ENCODE data around the gene RTL10.
"Not testable (repeated sequence)": the region's sequence is repeated elsewhere in the genome, so short reads cannot be mapped to it uniquely, and the experiment has no call there.

RTL10 gene

DNA sequence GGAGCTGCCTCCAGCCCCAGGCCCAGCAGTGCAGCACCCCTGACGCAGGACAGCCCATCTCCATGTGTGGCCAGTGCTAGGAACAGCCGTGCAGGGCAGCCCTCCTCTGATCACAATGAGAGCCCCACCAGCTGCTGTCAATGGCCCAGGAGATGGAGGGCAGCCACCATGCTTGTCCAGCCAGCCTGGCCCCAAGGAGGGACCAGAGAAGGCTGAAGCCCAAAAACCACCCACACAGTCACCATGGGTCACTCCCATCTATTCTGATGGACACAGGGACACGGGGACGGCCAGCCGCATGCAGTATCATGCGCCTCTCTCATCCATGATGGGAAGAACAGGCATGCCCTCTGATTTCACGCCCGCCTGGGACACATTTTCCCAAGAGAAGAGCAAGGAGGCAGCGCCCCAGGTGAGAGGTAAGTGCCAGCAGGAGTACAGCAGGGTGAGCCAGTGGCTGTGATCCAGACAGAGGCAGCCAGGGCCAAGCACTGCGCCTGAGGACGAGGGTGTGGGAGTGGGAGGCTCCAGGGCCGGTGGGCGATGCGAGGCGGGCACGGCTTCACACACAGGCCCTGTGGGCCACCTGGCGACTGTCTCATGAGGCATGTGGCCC, 33.6 kb upstream of the RTL10 start:
- no peak for DNase-seq

DNA sequence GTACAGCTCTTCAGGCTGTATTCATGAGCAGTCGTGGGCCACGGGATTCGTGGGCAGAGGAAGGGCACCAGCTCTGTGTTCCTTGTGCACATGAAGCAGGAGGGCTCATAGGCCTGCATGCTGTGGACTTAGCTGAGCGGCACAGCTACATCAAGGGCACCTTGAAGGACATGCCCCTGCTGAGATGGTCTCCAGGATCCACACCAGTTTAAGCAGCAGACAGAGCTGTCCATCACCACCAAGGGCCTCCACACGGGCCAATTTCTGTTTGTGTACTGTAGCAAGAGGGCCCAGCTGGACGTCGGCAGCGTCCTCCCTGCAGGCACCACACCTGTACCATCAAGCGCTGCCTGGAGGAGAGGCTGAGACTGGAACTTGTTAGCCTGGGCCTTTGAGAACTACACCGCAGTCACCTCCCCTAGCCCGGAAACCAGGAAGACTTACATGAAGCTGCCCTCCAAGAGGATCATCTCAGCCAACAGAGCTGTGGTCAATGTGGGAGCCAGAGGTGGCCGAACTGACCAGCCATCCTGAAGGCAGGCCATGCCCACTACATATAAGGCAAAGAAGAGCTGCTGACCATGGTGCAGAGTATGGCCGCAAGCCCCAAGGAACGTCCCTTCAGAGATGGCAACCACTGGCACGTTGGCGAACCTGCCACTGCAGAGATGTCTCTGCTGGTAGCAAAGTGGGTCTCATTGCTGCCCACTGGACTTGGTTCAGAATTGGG, 32.7 kb upstream of the RTL10 start:
- no peak for DNase-seq

DNA sequence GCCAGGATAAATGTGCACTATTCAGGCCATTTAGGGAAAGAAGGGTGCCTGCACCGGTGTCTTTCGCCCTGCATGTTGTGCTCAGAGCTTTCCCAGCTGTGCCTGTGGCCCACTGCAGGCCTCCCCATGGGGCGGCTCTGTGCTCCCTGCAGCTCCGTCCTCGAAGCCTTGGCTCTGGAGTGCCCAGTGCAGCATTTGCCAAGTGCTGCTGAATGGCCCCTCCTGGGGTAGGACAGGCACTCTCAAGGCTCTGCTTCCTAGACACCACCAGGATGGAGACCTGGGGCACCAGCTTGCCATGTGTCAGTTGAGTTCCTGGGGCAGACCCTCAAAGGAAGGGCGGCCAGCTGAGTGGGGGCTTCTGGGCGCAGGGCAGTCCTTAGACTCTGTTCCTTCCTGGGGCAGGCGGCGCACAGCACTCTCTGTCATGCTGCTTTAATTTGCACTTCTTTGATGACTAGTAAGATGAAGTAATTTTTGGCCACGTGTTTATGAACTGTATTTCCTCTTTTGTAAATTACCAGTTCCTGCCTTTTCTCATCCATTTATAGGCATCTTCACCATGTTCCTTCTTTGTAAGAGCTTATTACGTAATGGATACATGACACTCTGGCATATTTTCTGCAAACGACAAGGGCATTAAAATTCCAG, 32.1 kb upstream of the RTL10 start:
- DNase-seq = no peak

DNA sequence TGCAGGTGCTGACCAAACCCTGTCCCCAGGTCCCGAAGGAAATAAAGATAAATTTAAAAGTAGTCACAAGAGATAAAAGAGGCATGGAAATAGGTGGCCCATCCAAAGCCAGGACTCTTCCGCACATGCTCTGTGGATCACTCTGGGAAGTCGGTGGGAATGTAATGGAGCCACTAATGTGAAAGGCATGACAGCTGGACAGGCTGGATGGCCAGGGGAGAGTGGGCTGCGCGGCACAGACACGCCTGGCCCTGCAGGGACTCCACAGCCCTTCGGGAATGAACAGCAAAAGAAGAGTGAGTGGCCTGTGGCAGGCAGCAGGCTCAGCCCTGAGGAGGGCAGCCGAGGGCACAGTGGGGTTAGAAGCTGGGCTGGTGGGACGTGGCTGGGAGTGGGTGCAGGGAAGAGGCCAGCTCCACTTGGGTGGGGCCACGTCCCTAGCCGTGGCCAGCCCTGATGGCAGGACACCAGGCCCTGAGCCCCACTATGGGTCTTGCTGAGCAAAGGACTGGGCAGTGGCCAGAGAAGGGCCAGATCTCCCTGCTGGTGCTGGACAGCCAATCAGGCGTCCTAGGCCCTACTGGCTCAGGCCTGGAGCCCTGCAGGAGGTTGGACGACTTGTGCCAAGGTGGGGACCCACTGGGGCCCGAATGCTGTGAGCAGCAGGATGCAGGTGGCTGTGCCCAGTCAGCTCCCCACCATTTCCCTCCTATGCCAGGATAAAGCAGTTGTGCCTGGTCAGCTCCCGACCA, 31.3 kb upstream of the RTL10 start:
- no peak for DNase-seq

DNA sequence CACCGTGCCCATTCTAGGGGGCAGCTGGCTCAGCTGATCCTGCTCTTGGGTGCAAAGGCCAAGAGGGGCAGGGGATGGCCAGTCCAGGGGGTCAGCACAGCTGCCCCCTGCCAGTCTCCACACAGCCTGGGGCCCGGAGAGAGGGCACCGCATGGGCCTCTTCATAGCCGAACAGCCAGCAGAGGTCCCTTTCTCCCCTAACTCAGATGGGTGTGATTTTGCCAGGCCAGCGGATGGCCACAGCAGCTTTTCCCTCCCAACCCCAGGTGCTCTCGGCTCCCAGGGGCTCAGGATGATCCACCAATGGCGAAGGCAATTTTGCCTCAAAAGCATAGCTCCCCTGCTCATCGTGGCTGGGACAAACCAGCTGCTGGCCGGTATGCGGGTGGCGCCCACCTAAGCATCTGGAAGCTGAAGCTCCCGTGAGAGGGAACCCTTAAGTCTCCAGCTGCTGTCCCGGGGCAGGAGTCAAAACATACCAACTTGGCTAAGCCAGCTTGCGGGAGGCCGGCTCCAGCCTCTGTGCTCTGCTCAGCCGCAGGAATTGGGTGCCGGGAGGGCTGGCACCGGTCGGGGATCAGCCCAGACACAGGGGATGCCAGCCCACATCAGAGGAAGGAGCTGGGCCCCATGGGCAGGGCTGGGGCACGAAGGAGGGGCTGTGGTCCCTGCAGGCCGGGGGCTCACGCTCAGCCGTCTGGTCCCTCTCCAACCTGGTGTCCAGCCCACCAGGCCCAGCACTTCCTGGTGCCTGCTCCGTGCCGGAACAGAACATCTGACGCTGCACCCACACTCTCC, 30.5 kb upstream of the RTL10 start:
- no peak for DNase-seq

DNA sequence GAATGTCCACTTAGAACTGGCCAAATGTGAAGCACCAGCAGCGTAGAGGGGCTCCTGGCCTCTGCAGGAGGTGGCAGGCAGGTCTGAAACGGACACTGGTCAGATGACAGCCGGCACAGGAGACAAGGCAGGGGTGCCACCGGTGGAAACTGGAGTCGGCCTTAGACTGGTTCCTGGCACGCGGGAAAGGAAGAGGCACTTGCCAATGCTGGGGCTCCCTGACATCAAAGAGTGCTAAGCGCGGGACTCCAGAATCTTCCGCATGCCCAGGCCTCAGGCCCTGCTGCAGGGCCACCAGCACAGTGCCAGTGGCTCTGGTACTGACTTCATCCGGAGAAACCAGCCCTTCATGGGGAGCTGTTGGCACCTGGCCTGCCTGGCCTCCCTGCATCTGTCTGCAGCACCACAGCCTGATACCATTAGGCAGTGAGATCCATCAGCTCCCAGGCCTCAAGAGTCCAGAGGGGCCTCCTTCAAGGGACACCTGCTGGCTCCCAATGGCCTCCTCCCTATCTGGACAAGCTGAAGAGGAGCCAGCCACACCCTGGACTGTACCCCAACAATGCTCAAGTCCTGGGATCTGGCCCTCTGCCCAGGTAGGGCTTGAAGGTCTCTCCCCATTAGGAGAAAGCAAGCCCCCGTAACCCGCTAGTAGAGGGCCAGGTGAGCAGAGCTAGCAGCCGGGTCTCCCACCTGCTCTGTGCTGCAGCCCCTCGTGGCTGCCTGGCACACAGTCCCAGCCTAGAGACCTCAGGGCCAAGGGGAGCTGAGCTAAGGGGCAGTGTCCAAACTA, 29.7 kb upstream of the RTL10 start:
- no peak for DNase-seq

DNA sequence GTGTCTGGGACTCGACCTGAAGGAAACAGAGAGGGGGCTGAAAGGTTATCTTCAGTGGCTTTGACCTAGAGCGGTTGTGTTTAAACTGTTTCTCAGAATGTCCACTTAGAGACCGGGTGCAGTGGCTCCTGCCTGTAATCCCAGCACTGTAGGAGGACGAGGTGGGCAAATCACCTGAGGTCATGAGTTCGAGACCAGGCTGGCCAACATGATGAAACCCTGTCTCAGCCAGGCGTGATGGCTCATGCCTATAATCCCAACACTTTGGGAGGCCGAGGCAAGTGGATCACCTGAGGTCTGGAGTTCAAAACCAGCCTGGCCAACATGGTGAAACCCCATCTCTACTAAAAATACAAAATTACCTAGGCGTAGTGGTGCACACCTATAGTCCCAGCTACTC, 28.8 kb upstream of the RTL10 start:
- not testable (repeated sequence) for DNase-seq

DNA sequence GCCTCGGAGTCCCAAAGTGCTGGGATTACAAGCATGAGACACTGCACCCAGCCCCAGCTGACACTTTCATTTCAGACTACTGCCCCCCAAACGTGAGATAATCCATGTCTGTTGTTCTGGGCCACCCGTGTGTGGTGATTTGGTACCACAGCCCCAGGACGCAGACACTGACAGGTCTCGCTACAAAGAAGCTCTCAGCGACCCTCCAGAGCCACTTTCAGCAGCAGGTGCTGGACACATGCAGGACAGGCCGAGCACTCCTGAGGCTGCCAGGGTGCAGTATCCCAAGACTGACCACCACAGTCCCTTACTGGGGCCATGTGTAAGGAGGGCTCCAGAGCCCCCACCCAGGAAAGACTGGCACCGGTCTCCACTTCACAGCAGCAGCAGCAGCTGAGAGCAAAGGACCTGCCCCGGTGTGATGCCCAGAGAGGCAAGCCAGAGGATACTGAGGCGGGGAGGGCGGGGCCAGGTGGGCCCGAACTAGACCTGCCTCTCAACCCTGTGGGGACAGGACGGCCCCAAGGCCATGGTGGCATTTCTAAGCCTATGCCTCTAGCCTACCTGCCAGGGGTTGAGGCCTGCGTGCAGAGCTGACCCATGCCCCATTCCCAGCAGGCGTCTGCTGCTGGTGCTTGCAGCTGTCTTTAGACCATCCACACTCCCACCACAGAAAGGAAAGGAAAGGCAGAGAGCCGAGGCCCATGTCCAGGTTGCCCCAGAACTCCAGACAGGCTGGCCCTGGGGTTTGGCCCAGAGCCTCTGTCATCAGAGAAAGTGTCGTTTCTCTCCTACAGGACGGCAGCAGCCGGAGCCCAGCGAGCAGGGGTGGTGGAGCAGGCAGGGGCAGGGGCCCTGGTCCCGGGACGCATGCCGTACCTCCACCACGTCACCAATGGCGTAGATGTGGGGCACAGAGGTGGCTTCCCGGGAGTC, 28.0 kb upstream of the RTL10 start:
- DNase-seq = no peak

DNA sequence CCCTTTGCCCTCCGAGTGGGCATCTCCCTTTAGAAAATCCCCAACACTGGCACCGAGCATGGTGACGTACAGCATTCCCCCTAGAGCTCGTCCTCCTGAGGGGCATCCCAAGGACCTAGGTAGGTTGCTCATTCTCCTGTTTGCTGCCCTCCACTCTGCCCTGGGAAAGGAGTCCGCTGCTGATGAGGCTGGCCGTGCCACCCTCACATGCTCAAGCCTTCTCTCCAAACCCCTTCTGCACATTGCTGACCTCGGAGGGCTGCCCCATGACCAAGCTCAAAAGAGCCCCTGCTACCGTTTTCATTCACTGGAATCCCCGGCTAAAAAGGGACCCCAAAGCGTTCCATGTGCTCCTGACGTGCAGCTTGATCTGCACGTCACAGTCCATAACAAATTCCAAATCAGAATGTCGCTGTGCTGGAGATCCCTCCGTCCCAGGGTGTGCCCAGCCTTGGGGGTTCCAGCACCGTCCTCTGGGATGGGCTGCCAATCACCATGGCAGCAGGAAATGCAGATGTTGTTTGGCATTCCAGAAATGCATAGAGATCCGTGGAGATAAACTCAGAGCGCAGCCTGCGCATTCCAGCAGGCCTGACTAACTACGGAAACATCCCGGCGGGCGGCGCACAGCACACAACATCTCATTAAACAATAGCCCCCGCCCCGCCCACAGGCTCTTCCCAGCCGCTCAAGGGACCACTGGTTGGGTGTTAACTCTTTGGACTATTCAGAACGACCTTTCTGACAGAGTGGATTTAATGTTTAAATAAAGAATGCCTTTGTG, 26.3 kb upstream of the RTL10 start:
- DNase-seq = no peak

DNA sequence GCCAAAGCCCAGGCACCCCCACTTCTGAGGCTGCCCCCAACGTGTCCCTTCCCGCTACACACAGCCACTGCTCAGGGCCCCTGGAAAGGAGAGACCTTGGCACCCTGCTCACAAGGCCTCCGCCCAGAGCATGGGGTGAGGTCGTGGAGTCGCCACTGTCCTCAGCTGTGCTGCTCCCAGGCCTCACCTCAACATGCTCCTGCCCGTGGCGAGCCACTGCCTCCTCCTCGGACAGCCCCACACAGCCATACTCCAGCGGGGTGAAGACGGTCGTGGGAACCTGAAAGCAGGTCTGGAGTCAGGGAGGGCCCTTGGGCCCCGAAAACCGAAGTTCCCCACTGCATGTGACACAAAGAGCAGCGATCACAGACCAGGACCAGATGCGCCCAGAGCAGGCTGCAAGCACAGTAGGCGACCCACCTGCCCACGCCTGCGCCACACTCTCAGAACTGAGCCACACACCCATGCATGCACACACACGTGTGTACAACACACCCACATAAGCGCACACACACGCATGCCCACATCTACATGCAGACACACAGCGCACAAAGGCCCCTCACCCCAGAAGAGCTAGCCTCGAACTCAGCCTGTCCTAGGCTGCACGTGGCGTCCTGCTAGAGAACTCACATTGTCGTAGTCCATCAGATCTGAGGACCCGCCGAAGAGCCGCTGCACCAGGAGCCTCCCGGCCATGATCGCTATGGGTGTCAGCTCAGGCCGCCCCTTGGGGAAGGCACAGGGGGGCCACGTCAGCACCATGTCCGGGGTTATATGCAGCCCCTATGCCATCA, 25.5 kb upstream of the RTL10 start:
- no peak for DNase-seq

DNA sequence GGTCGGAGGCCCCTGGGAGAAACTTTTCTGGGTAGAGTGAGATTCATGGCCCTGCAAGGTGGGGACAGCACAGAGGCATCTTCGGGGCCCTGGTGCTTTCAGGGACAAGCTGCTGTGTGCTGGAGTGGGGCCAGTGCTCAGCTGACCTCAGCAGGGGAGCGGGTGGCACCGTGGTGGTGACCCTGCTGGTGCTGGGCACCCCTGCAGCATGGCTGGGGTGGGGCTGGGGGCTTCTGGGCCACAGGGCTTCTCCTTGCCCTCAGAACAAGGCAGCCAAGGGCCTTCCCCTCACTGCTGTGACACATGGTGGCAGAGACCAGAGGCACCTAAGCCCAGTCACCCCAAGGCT, 24.9 kb upstream of the RTL10 start:
- DNase-seq = no peak

DNA sequence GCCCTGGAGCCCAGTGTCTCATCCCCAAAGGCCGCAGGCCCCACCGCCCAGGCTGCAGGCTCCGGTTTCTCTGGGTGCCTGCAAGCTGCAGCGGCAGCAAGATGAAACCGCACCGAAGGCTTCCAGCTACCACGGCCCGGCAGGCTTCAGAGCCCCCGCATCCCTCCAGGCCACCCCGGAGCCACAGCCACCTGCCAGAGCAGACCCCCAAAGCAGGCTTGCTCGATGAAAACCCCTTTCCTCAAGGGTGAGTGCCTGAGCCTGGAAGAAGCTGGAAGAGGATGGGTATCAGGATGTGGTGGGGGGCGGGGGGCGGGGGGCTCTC, 24.5 kb upstream of the RTL10 start:
- DNase-seq = no peak

DNA sequence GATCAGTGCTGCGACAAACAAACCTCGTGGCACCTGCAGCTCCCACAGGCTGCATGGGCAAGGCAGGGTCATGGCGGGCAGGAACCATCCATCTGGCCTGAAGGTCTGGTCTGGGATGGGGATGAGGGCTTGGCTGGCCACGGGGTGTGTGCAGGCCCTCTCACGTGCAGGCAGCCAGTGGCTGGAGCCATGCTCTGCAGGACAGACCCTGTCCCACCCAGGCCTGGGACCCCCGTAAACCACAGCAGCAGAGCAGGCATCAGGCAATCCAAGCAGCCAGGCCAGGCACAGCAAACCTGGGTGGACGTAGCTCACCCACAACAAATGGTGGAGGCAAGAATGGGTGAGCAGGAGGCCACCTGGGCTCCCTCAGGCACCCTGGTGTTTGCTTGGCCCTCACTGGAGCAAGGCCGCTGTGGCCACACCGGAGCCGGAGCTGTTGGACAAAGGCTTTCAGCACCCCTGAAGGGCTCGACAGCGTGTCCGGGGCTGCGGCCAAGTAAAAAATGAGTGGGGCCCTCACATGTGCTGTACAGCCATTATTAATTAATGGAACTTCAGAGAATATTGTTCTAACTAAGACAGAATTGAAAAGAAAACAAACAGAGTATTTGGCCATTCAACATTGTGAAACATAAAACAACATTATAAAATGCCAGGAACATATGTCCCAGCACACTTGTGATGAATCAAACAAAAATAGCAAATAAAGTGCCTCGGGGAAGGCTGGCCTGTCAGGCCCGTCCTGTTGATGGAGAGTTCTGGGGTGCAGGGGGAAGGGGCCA, 24.0 kb upstream of the RTL10 start:
- no peak for DNase-seq

DNA sequence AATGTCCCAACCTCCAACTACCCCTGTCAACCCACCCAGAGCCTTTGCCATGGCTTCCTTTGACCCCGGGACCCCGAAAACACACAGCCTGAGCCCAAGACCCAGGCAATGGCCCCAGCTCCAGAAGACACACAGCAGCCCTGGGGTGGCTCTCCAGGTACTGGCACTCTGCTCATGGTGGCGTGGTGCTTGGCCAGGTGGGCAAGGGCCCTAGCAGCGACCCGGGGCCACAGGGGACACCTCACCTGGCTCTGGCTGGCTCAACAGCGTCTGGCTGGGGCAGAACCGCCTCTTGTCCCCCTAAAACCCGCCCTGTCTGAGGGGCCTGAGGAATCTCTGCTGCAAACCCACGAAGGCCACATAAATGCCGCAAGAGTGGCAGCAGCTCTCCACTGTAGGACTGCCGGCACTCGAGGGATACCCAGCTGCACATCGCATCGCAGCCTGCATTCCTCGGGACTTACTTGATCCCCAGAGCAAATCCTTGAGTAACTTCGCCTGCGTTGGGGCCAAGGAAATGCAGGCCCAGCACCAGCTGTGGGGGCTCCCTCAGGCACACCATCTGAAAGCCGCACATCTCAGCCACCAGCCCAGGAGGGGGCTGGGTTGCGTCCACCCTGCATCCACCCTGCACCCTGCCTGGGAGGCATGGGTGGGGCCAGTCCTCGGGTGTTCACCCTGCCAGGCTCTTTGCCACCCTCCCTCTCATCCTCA, 23.1 kb upstream of the RTL10 start:
- DNase-seq = no peak

DNA sequence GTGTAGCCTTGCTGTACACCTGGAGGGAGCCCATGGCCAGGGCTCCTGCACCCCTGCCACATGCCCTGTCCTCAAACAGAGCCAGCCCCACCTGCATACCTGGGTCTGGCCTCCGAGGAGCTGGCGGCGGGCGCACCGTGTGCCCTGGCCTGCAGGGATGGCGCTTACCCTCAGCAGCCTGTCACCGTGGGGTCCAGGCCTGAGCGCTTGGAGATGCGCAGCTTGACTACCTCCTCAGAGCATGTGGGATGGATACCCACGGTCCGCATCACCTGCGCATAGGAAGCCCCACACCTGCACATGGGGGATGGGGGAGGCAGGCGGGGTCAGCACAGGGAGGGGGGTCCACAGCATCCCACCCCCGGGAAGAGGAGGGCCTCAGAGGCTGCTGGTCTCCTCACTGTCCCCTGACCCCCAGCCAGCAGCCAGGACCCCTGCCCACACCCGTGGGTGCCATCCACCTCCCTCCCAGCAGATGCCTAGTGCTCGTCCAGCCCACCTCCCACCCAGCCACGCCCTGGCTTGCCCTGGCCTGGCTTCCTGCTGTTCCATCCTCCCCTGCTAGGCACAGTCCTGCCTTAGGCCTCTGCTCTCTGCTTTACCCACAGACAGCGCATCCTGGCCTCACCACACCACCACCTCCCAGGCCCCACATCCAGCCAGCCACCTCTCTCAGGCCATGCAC, 22.4 kb upstream of the RTL10 start:
- no peak for DNase-seq

DNA sequence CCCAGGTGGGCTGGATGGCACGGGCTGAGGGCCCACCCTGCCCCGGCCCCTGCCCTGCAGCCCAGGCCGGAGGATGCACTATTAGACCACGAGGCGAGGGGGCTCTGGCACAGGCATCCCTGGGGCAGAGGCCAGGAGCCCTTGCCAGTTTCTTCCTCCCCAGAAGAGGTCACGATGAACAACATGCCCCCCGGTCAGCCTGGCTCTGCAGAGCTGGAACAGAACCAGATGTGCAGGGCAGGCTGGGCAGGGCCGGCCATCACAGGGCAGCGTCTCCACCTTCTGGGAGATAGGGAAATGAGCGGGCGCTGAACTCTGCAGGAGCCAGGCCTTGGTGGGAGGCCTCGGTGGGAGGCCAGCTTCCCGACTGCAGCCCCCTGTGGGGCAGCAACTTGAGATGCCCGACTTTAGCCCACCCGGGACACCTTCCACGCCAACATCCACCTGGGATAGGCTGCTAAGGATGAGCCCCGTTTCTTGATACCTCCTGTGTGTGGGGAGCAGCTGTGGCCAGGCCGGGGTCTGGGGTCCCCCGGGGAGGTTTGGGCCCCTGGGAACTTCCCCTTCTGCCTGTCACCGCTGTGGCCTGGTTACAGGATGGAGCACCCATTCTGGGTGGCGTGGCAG, 21.8 kb upstream of the RTL10 start:
- DNase-seq = no peak

Measured in NCI-H187 (cell line).